Mesenchymal stem cell (in vitro differentiated cells and primary cell): Measurements from ENCODE around the gene MIB1.
A peak's percentile ranks its signal among the peaks of the same experiment; 100 is the strongest.

Experiments used
- DNase-seq: peaks from one replicate; pipeline ENCODE4 v3.0.0-alpha.2; 2013
- H2AFZ ChIP-seq: one replicate; pipeline ENCODE4 v1.6.1; 2013; ENCODE audit warnings: low read depth, mild to moderate bottlenecking, control low read depth, inconsistent platforms, low read length, moderate library complexity
- H2AK5ac ChIP-seq: 2 replicates; pipeline ENCODE4 v1.6.1; 2013; ENCODE audit warnings: low read length, moderate library complexity, mild to moderate bottlenecking, inconsistent platforms; ENCODE audit not compliant: severe bottlenecking
- H2BK120ac ChIP-seq: one replicate; pipeline ENCODE4 v1.6.1; 2013; ENCODE audit warnings: low read depth, mild to moderate bottlenecking, inconsistent platforms, low read length, moderate library complexity
- H2BK12ac ChIP-seq, 2 experiments: one replicate each; pipeline ENCODE4 v1.6.1; 2013; ENCODE audit warnings: inconsistent platforms in 2 of 2, low read length in 2 of 2, mild to moderate bottlenecking in 2 of 2, moderate library complexity in 2 of 2, control low read depth in 1 of 2
- H2BK15ac ChIP-seq: one replicate; pipeline ENCODE4 v1.6.1; 2013; ENCODE audit warnings: mild to moderate bottlenecking, low read depth, inconsistent platforms; ENCODE audit not compliant: poor library complexity, severe bottlenecking
- H2BK5ac ChIP-seq: 2 replicates; pipeline ENCODE4 v1.6.1; 2013; ENCODE audit warnings: low read depth, mild to moderate bottlenecking, low read length, control low read depth, inconsistent platforms; ENCODE audit not compliant: poor library complexity, severe bottlenecking
- H3K14ac ChIP-seq, 2 experiments: one replicate each; pipeline ENCODE4 v1.6.1; 2013; ENCODE audit warnings: inconsistent platforms in 2 of 2, low read length in 2 of 2, control low read depth in 1 of 2, mild to moderate bottlenecking in 1 of 2, moderate library complexity in 1 of 2
- H3K18ac ChIP-seq, 2 experiments: one replicate each; pipeline ENCODE4 v1.6.1; 2013; ENCODE audit warnings: inconsistent platforms in 2 of 2, low read length in 2 of 2, control low read depth in 1 of 2, low read depth in 1 of 2, mild to moderate bottlenecking in 1 of 2
- H3K23ac ChIP-seq, 2 experiments: one replicate each; pipeline ENCODE4 v1.6.1; 2013; ENCODE audit warnings: inconsistent platforms in 2 of 2, low read length in 2 of 2, mild to moderate bottlenecking in 2 of 2, moderate library complexity in 2 of 2, control low read depth in 1 of 2
- H3K27ac ChIP-seq: 2 replicates; pipeline ENCODE4 v1.5.1; 2013; ENCODE audit warnings: mild to moderate bottlenecking, moderate library complexity, low read length, control low read depth, inconsistent platforms; ENCODE audit not compliant: poor library complexity, severe bottlenecking
- H3K27me3 ChIP-seq, 2 experiments: 2 replicates each; pipeline versions ENCODE4 v1.6.1 to v1.7.0; 2013; ENCODE audit warnings: low read length in 2 of 2, mild to moderate bottlenecking in 2 of 2, moderate library complexity in 2 of 2, control low read depth in 1 of 2, inconsistent platforms in 1 of 2; ENCODE audit not compliant: control insufficient read depth in 1 of 2, insufficient read depth in 1 of 2
- H3K36me3 ChIP-seq, 2 experiments: 2 replicates each; pipeline versions ENCODE4 v1.6.1 to v1.7.0; 2013; ENCODE audit warnings: low read length in 2 of 2, control low read depth in 1 of 2, inconsistent platforms in 1 of 2, low read depth in 1 of 2, mild to moderate bottlenecking in 1 of 2; ENCODE audit not compliant: insufficient read depth in 2 of 2, control insufficient read depth in 1 of 2
- H3K4ac ChIP-seq, 2 experiments: one replicate each; pipeline ENCODE4 v1.6.1; 2013; ENCODE audit warnings: inconsistent platforms in 2 of 2, low read length in 2 of 2, mild to moderate bottlenecking in 2 of 2, moderate library complexity in 2 of 2, control low read depth in 1 of 2, low read depth in 1 of 2
- H3K4me1 ChIP-seq: 2 replicates; pipeline ENCODE4 v1.6.1; 2013; ENCODE audit warnings: low read depth, low read length, control low read depth; ENCODE audit not compliant: control insufficient read depth, insufficient read depth
- H3K4me2 ChIP-seq: 2 replicates; pipeline ENCODE4 v1.6.1; 2013; ENCODE audit warnings: low read length, mild to moderate bottlenecking, inconsistent platforms; ENCODE audit not compliant: poor library complexity, severe bottlenecking
- H3K4me3 ChIP-seq, 2 experiments: 2 replicates each; pipeline versions ENCODE4 v1.5.1 to v1.7.0; 2013; ENCODE audit warnings: low read length in 2 of 2, mild to moderate bottlenecking in 2 of 2, control low read depth in 1 of 2, low read depth in 1 of 2; ENCODE audit not compliant: insufficient read depth in 1 of 2
- H3K79me1 ChIP-seq: replicated peaks from 2 replicates; pipeline ENCODE4 v1.6.1; 2013; ENCODE audit warnings: mild to moderate bottlenecking, control low read depth, low read length, inconsistent platforms; ENCODE audit not compliant: poor library complexity, severe bottlenecking
- H3K9ac ChIP-seq: 2 replicates; pipeline ENCODE4 v1.7.0; 2013; ENCODE audit warnings: mild to moderate bottlenecking, low read length, moderate library complexity
- H3K9me3 ChIP-seq: 2 replicates; pipeline ENCODE4 v1.7.0; 2013; ENCODE audit warnings: mild to moderate bottlenecking, low read length; ENCODE audit not compliant: control insufficient read depth
- H4K8ac ChIP-seq: one replicate; pipeline ENCODE4 v1.6.1; 2013; ENCODE audit warnings: inconsistent platforms, mild to moderate bottlenecking, low read length, moderate library complexity
- H4K91ac ChIP-seq: one replicate; pipeline ENCODE4 v1.6.1; 2013; ENCODE audit warnings: mild to moderate bottlenecking, low read length, inconsistent platforms
- WGBS: methylation state at CpG from one replicate; pipeline ENCODE4 v1.1.7; 2013; ENCODE audit warnings: mixed read lengths; 5-methylcytosine and 5-hydroxymethylcytosine counted together

Gene MIB1

GRCh38 chr18:21809725-21810124 is 69.1 kb downstream of the MIB1 start:
- Histone ChIP-seq H2AK5ac (no peak overlapping the region), H2BK5ac (no peak overlapping the region), H4K8ac (no peak overlapping the region), H3K4me1 (peaks cover 1% of the 10 kb centered on the region), H3K14ac (no peak overlapping the region), H2AFZ (no peak overlapping the region), H3K23ac (no peak overlapping the region), H3K4me3 (no peak overlapping the region), H3K27ac (no peak overlapping the region), H3K4me2 (no peak overlapping the region), H2BK15ac (no peak overlapping the region), H4K91ac (no peak overlapping the region), H3K9me3 (peaks cover 19% of the 10 kb centered on the region), H3K79me1 (peaks cover 15% of the 10 kb centered on the region), H2BK12ac (no peak overlapping the region), H3K27me3 (no peaks in the 10 kb centered on the region), H3K18ac (no peak overlapping the region), H2BK120ac (no peak overlapping the region), H3K4ac (no peak overlapping the region), H3K36me3 (peaks cover 9 to 52% of the 10 kb centered on the region in 2 experiments), H3K9ac (no peak overlapping the region)
- WGBS = no CpG with 5 or more reads among the region's 2 CpGs
- no peak for DNase-seq

GRCh38 chr18:21815101-21815500 is 74.5 kb downstream of the MIB1 start:
- H3K4me2 ChIP-seq = no peak overlapping the region
- no peak overlapping the region for H4K8ac ChIP-seq
- WGBS = 95% methylated on average over 2 of the region's 2 CpGs
- H2BK120ac ChIP-seq = no peak overlapping the region
- H2BK15ac ChIP-seq = no peak overlapping the region
- DNase-seq = no peak
- H3K79me1 ChIP-seq = peaks cover 17% of the 10 kb centered on the region
- peaks cover 1% of the 10 kb centered on the region for H3K9me3 ChIP-seq
- no peak overlapping the region for H4K91ac ChIP-seq
- H3K4me1 ChIP-seq = peaks cover 1% of the 10 kb centered on the region
- H3K23ac ChIP-seq = no peak overlapping the region
- peaks cover 13 to 51% of the 10 kb centered on the region in 2 experiments for H3K36me3 ChIP-seq
- H2AFZ ChIP-seq = no peak overlapping the region
- no peak overlapping the region for H3K4me3 ChIP-seq
- no peaks in the 10 kb centered on the region for H3K27me3 ChIP-seq
- no peak overlapping the region for H3K27ac ChIP-seq
- no peak overlapping the region for H3K9ac ChIP-seq
- H2AK5ac ChIP-seq = no peak overlapping the region
- no peak overlapping the region for H2BK12ac ChIP-seq
- H3K14ac ChIP-seq = no peak overlapping the region
- no peak overlapping the region for H3K18ac ChIP-seq
- H2BK5ac ChIP-seq = no peak overlapping the region
- no peak overlapping the region for H3K4ac ChIP-seq

GRCh38 chr18:21820033-21820810 is 79.6 kb downstream of the MIB1 start:
- DNase-seq = peak; percentile 39
- H3K4me1 ChIP-seq = no peaks in the 10 kb centered on the region
- H3K23ac ChIP-seq = no peak overlapping the region
- no peak overlapping the region for H2BK5ac ChIP-seq
- H3K9me3 ChIP-seq = no peaks in the 10 kb centered on the region
- no peak overlapping the region for H2BK15ac ChIP-seq
- no peak overlapping the region for H2BK120ac ChIP-seq
- H3K9ac ChIP-seq = no peak overlapping the region
- H2BK12ac ChIP-seq = no peak overlapping the region
- H2AK5ac ChIP-seq = no peak overlapping the region
- no peak overlapping the region for H3K14ac ChIP-seq
- no peak overlapping the region for H3K4me2 ChIP-seq
- no peak overlapping the region for H3K27ac ChIP-seq
- H3K79me1 ChIP-seq = peaks cover 9% of the 10 kb centered on the region
- H3K4me3 ChIP-seq = no peak overlapping the region
- H3K18ac ChIP-seq = no peak overlapping the region
- no CpG with 5 or more reads among the region's 2 CpGs for WGBS
- H3K27me3 ChIP-seq = no peaks in the 10 kb centered on the region
- H4K91ac ChIP-seq = no peak overlapping the region
- H4K8ac ChIP-seq = no peak overlapping the region
- H3K36me3 ChIP-seq = peaks cover 11 to 43% of the 10 kb centered on the region in 2 experiments
- H2AFZ ChIP-seq = no peak overlapping the region
- no peak overlapping the region for H3K4ac ChIP-seq

- Histone ChIP-seq H2AK5ac (no peak overlapping the region), H3K18ac (no peak overlapping the region), H2BK15ac (no peak overlapping the region), H2BK5ac (no peak overlapping the region), H3K4me1 (no peaks in the 10 kb centered on the region), H3K9me3 (no peaks in the 10 kb centered on the region), H3K4me2 (no peak overlapping the region), H3K4me3 (no peak overlapping the region), H3K27ac (no peak overlapping the region), H4K91ac (no peak overlapping the region), H2BK12ac (no peak overlapping the region), H3K79me1 (peaks cover 7% of the 10 kb centered on the region), H2AFZ (no peak overlapping the region), H3K36me3 (peaks cover 11 to 38% of the 10 kb centered on the region in 2 experiments), H3K14ac (no peak overlapping the region), H3K23ac (no peak overlapping the region), H3K9ac (no peak overlapping the region), H3K4ac (no peak overlapping the region), H2BK120ac (no peak overlapping the region), H4K8ac (no peak overlapping the region), H3K27me3 (no peaks in the 10 kb centered on the region)
- WGBS = 100% methylated on average over 1 of the region's 1 CpG
- no peak for DNase-seq
Observed at GRCh38 chr18:21820811-21821143, 80.2 kb downstream of the MIB1 start.
